GM18951 (cell line): ENCODE data around the gene HIGD1B.

Source experiments
- POLR2A ChIP-seq: IDR thresholded peaks from 4 replicates; pipeline ENCODE4 v1.6.1; 2011; ENCODE audit warnings: mild to moderate bottlenecking; ENCODE audit not compliant: insufficient read length, insufficient read depth; ENCODE audit errors: extremely low read depth
- in situ Hi-C: fragments of 300-500 bp; cut with MboI; formaldehyde crosslinking; loops from one replicate; pipeline ENCODE4 v1.12.0; 2022; ENCODE audit warnings: low sequenced_read_pairs, mixed read lengths, inconsistent platforms; ENCODE audit not compliant: unreplicated experiment

HIGD1B gene

GRCh38 chr17:44899074-44899782 is 51.5 kb downstream of the HIGD1B start, which contains the start of gene EFTUD2:
EFTUD2 (minus strand) TSS chr17:44899445; CDS start chr17:44894521, 4,924 bp downstream.
- in situ Hi-C loops: no loop called here
- peak; percentile 85 for TF ChIP-seq POLR2A
